ENCODE data around the gene GAL. TPM values are rescaled to one million over a fixed set of nuclear protein-coding genes. Genes with fewer than 3 reads are reported as not detected.

GAL gene
- total and polyA plus RNA-seq, 2 of the 8 experiments (the other 6 are each of a cell fraction or from before 2014, with no cell fraction given): 81.8 to 233 TPM

DNA sequence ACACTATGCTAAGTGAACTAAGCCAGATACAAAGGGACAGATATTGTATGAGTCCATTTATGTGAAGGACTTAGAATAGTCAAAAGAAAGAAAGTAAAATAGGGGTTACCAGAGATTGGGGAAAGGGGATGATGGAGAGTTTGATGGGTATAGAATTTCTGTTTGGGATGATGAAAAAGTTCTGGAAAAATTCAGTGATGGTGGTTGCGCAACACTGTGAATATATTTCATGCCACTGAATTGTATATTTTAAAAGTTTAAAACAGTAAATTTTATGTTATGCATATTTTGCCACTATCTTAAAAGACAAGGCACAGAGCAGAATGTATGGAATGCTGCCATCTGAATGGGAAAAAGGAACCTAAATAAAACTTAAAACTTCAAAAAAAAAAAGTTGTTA, 37.8 kb downstream of the GAL start:
- WGBS, 2 experiments (ENCODE audit: extremely low coverage in 1 of 2, insufficient coverage in 1 of 2, insufficient read length in 1 of 2, insufficient replicate concordance in 2 of 2, low coverage in 1 of 2, low lambda C conversion rate in 2 of 2, missing lambda C conversion rate in 1 of 2): 73% methylated on average over 1 of the region's 1 CpG; no CpG with 5 or more reads in 1 of the 2 experiments
- no peak overlapping the region for H3K18ac ChIP-seq (ENCODE audit: extremely low read depth, low read length)
- no peak overlapping the region for H3K14ac ChIP-seq (ENCODE audit: insufficient read length)
- H2BK20ac ChIP-seq (ENCODE audit: low read length): no peak overlapping the region
- no peak overlapping the region for H3K4me2 ChIP-seq (ENCODE audit: insufficient read depth in 1 of 2, low read depth in 2 of 2, low read length in 2 of 2)
- H3K4me3 ChIP-seq (ENCODE audit: extremely low read depth in 1 of 4, insufficient read depth in 2 of 4, low read depth in 3 of 4, low read length in 4 of 4): no peak overlapping the region
- H3K9ac ChIP-seq (replicated peaks in 1 of 4; ENCODE audit: extremely low read depth in 1 of 4, low read depth in 3 of 4, low read length in 3 of 4): no peak overlapping the region
- peaks cover 0 to 3% (median 0%) of the 10 kb centered on the region in 4 experiments; a peak in 3 of 7 replicates for H3K4me1 ChIP-seq (replicated peaks in 1 of 4; ENCODE audit: control insufficient read depth in 3 of 4, insufficient read depth in 4 of 4, low read length in 3 of 4)
- H2BK12ac ChIP-seq (ENCODE audit: low read depth, low read length): no peak overlapping the region
- H2BK5ac ChIP-seq (ENCODE audit: low read depth, low read length): no peak overlapping the region
- H2AFZ ChIP-seq (ENCODE audit: low read length): no peak overlapping the region
- H3K9me3 ChIP-seq (ENCODE audit: insufficient read depth in 2 of 2, low read depth in 1 of 2, low read length in 1 of 2): no peaks in the 10 kb centered on the region
- FAIRE-seq (no peak), DNase-seq (ENCODE audit: low read depth in 1 of 2, low spot score in 2 of 2) (no peak)
- H3K79me1 ChIP-seq (ENCODE audit: low read depth, low read length): no peaks in the 10 kb centered on the region
- H4K8ac ChIP-seq (ENCODE audit: extremely low read depth, insufficient read depth, low read length): no peak overlapping the region
- H3K79me2 ChIP-seq (ENCODE audit: control insufficient read depth in 1 of 2, insufficient read depth in 2 of 2, low read length in 2 of 2): no peaks in the 10 kb centered on the region
- peak; percentile 96 for TF ChIP-seq CEBPB (IDR thresholded peaks at IDR 0.05; ENCODE audit: low read depth, low read length)
- no peak for TF ChIP-seq EGR1 (IDR thresholded peaks at IDR 0.05; ENCODE audit: borderline replicate concordance, low read depth, low read length)
- H3K23me2 ChIP-seq (ENCODE audit: low read depth, low read length): no peaks in the 10 kb centered on the region
- H3K4ac ChIP-seq (replicated peaks; ENCODE audit: insufficient read length, low read depth, low read length): no peak overlapping the region
- no peak overlapping the region for H2BK120ac ChIP-seq (replicated peaks; ENCODE audit: low read depth, low read length)
- no peak overlapping the region for H4K5ac ChIP-seq (ENCODE audit: insufficient read length, low read depth, low read length)
- ChIA-PET CTCF (ENCODE audit: partially characterized antibody) (interaction anchor here (0.8 kb wide), 1 partner anchor 76 kb away, joined by 3 read pairs; no protein-coding TSS in a partner anchor), POLR2A (ENCODE audit: partially characterized antibody) (interaction anchor here (0.6 kb wide), 1 partner anchor 67 kb away, joined by 4 read pairs; no protein-coding TSS in a partner anchor)
- H2BK15ac ChIP-seq (ENCODE audit: low read length): no peak overlapping the region
- no peaks in the 10 kb centered on the region for H4K20me1 ChIP-seq (replicated peaks in 1 of 2; ENCODE audit: control insufficient read depth in 1 of 2, insufficient read depth in 2 of 2, low read length in 2 of 2)
- H4K91ac ChIP-seq (replicated peaks; ENCODE audit: insufficient read length, low read length): no peak overlapping the region
- no peak overlapping the region for H3K23ac ChIP-seq (ENCODE audit: insufficient read length)
- H3K27ac ChIP-seq (ENCODE audit: low read depth, low read length): no peak overlapping the region
- H3K56ac ChIP-seq (replicated peaks; ENCODE audit: insufficient read length, low read depth, low read length): no peak overlapping the region
- H3K27me3 ChIP-seq (replicated peaks in 1 of 4; ENCODE audit: control insufficient read depth in 3 of 4, extremely low read depth in 1 of 4, insufficient read depth in 3 of 4, low read length in 3 of 4): no peaks in the 10 kb centered on the region
- H3K36me3 ChIP-seq (ENCODE audit: control insufficient read depth in 2 of 4, insufficient read depth in 4 of 4, low read length in 3 of 4): no peaks in the 10 kb centered on the region; a peak in 1 of 8 replicates
- H2AK5ac ChIP-seq (ENCODE audit: low read depth, low read length): no peak overlapping the region
